Prostate gland (tissue), 2 donors: ENCODE measurements around the gene LRRC71. TPM values are rescaled to one million over a fixed set of nuclear protein-coding genes. Genes with fewer than 3 reads are reported as not detected.

Experiments
- DNase-seq: peaks from one replicate; pipeline ENCODE4 v3.0.0-alpha.2; 2019; ENCODE audit warnings: low spot score
- H3K27ac ChIP-seq, 2 donors: fragments of 200-600 bp; sonication (generic); 2 replicates each; pipeline ENCODE4 v1.5.1; 2017 to 2019
- H3K27me3 ChIP-seq: fragments of 200-600 bp; sonication (generic); replicated peaks from 2 replicates; pipeline ENCODE4 v1.5.1; 2019; ENCODE audit not compliant: insufficient read depth
- H3K36me3 ChIP-seq, 2 donors: fragments of 200-600 bp; sonication (generic); 1 replicate in 1 of 2; 2 replicates in 1 of 2; pipeline versions ENCODE4 v1.5.1 to v1.8.1; 2017 to 2019
- H3K4me1 ChIP-seq: fragments of 200-600 bp; sonication (generic); replicated peaks from 2 replicates; pipeline ENCODE4 v1.5.1; 2019
- H3K4me3 ChIP-seq, 2 donors: fragments of 200-600 bp; sonication (generic); 2 replicates each; pipeline ENCODE4 v1.5.1; 2017 to 2019
- H3K9me3 ChIP-seq: fragments of 200-600 bp; sonication (generic); 2 replicates; pipeline ENCODE4 v1.5.1; 2017
- POLR2A ChIP-seq: fragments of 450-650 bp; IDR thresholded peaks from one replicate; pipeline ENCODE4 v1.6.1; 2016; ENCODE audit warnings: antibody characterized with exemption, mild to moderate bottlenecking
- POLR2AphosphoS5 ChIP-seq: sonication (generic); formaldehyde crosslinking; IDR thresholded peaks from one replicate; pipeline ENCODE4 v1.6.1; 2017; ENCODE audit warnings: antibody characterized with exemption
- WGBS: methylation state at CpG from one replicate; pipeline ENCODE4 v1.1.5; 2018; 5-methylcytosine and 5-hydroxymethylcytosine counted together
- intact Hi-C: fragments of 100-400 bp; cut with DNase I; formaldehyde crosslinking; loops from one replicate; pipeline ENCODE4 v1.14.2; 2022
- total RNA-seq, 2 donors: library from RNA; depleted of rRNA; stranded (reverse); fragments of >200 nt; gene quantifications; one replicate each; pipeline ENCODE4 v1.1.0, GENCODE V29; 2016
- TF ChIP-seq, protein P1 (sequence below), 4 experiments: fragments of 200-600 bp in 2 of 4; fragments of 450-650 bp in 2 of 4; sonication (generic) in 2 of 4; IDR thresholded peaks; 1 replicate in 3 of 4; 2 replicates in 1 of 4; pipeline ENCODE4 v1.5.1; 2016 to 2019; ENCODE audit warnings: antibody characterized with exemption in 4 of 4, mild to moderate bottlenecking in 2 of 4, moderate library complexity in 2 of 4

The LRRC71 gene
- total RNA-seq, 2 donors from 2014 or later = 3.7 TPM; not detected in 1

DNA sequence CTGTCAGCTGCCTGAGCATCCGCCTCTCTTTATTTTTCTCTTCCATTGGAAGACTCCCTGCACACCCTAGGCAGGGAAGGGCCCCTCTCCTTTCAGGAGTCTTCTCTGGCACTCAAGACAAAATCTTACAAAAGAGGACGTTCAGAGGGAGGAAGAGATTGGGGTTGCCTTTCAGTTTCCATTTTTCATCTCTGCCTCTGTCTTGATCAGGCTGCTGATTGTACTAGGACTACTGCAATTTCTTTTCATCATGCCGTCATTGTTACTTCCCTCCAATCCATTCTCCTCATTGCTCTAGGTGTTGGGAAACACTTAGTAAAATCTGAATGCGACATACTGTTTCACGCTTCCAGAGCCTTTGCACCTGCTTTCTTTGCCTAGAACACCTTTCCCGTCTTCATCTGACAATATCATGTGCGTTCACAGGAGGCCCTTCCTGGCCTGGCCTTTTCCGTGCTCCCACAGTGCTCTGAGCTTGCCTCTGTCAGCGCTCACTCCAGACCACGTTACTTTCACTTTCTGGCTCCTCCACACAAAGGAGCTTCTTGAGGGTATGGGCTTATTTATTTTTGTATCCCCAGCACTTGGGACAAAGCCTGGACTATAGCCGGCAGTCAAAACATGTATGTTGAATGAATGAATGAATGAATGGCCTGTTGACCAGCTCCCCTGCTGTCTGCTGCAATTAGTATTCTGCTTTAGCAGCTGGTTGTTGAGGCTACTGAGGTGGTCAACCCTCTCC, 10.9 kb downstream of the LRRC71 start:
- WGBS = 55% methylated on average over 11 of the region's 11 CpGs
- Histone ChIP-seq H3K36me3 (no peaks in the 10 kb centered on the region), H3K9me3 (no peaks in the 10 kb centered on the region), H3K27me3 (peaks cover 9% of the 10 kb centered on the region), H3K4me3 (no peak overlapping the region), H3K27ac (no peak overlapping the region), H3K4me1 (no peaks in the 10 kb centered on the region)
- DNase-seq = no peak
- intact Hi-C loops = no loop called here
- TF ChIP-seq, protein P1, sequence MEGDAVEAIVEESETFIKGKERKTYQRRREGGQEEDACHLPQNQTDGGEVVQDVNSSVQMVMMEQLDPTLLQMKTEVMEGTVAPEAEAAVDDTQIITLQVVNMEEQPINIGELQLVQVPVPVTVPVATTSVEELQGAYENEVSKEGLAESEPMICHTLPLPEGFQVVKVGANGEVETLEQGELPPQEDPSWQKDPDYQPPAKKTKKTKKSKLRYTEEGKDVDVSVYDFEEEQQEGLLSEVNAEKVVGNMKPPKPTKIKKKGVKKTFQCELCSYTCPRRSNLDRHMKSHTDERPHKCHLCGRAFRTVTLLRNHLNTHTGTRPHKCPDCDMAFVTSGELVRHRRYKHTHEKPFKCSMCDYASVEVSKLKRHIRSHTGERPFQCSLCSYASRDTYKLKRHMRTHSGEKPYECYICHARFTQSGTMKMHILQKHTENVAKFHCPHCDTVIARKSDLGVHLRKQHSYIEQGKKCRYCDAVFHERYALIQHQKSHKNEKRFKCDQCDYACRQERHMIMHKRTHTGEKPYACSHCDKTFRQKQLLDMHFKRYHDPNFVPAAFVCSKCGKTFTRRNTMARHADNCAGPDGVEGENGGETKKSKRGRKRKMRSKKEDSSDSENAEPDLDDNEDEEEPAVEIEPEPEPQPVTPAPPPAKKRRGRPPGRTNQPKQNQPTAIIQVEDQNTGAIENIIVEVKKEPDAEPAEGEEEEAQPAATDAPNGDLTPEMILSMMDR (IDR thresholded peaks at IDR 0.05) = no peak
- TF ChIP-seq POLR2AphosphoS5 = no peak
- no peak for TF ChIP-seq POLR2A

DNA sequence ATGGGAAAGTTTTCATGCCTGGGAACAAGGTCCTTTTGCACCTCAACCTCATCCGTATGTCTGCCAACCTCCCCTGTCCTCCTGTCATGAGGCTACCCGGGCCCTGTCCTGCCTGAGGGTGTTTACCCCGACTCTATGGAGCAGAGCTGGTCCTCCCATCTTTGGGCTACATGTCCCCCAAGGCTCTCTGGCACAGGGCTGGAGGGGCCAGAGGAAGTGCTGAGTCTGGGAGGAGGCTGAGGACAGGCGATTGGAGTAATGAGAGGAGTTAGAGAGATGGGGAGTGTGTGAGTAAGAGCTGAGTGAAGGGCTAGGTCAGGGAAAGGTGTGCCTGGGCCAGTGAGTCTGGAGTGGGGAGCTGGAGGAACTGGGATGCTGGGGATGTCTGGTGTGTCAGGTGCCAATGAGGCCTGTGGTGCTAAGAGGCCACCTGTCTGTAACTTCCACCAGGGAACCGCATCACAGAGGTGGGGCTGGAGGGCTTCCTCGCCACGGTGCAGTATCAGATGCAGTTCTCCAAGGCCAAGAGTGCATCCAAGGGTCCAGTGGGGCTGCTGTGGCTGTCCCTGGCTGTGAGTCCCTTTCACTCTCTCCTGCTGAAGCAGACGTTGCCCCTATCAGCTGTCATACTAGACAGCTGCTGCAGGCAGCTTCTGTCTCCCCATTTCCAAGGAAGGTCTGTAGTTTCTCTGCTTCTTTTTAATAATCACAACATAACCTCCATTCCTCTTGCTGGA, 11.7 kb downstream of the LRRC71 start:
- WGBS = 54% methylated on average over 8 of the region's 8 CpGs
- peaks cover 2% of the 10 kb centered on the region for H3K27me3 ChIP-seq
- TF ChIP-seq POLR2A = no peak
- TF ChIP-seq, protein P1 (IDR thresholded peaks at IDR 0.05) = no peak
- no peak for TF ChIP-seq POLR2AphosphoS5
- no peaks in the 10 kb centered on the region for H3K9me3 ChIP-seq
- no peak for DNase-seq
- no peaks in the 10 kb centered on the region for H3K36me3 ChIP-seq
- H3K27ac ChIP-seq = no peak overlapping the region
- no peak overlapping the region for H3K4me3 ChIP-seq
- H3K4me1 ChIP-seq = no peaks in the 10 kb centered on the region
- intact Hi-C loops = no loop called here

DNA sequence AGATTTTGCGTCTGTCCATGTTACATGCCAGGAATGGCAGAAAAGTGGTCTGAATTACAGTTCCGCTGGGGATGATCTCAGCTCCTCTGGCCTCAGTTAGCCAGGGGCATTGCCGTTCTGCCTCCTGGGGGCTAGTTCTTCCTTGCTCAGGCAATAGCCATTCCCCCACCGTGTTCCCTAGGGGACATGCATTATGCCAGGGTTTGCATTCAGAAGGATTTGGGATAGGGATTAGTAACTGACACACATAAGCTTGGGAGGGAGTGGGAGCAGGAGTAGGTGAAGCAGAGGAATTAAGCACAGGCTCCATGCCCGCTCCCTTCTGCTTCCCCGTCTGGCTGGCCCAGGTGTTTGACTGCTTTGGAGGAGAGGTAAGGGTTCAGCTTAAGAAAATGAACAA, 12.7 kb downstream of the LRRC71 start:
- Histone ChIP-seq H3K4me3 (no peak overlapping the region), H3K27me3 (no peaks in the 10 kb centered on the region), H3K9me3 (no peaks in the 10 kb centered on the region), H3K27ac (no peak overlapping the region), H3K36me3 (no peaks in the 10 kb centered on the region), H3K4me1 (no peaks in the 10 kb centered on the region)
- TF ChIP-seq, protein P1 (IDR thresholded peaks at IDR 0.05) = no peak
- TF ChIP-seq POLR2A (no peak), POLR2AphosphoS5 (no peak)
- no peak for DNase-seq
- intact Hi-C loops = no loop called here
- WGBS = 76% methylated on average over 6 of the region's 6 CpGs

DNA sequence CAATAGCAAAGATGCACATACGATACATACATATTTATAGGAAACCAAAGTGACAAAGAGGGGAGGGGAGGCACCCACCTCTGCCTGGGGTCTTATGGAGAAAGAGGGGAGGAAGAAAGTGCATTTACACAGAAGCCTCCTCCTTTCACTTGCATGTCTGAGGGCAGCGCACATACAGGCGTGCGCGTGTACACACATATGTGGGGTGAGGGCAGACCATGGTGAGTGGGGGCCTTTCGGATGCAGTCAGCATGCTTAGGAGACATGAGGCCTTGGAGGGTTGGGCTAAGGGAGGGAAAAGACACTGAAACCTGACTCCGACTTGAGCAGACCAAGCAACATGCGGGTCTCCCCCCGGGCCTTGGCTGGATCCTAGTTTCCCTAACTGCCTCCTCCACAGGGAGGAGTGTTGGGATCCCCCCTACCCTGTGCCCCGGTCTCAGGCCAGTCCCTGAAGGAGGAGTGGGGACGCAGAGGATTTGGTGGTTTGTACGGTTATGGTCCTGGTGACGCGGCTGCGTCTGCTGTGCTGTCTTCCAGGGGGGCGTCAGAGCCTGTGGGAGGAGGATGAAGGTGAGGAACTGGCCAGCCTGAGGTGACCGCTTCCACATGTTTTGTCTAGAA, 15.2 kb downstream of the LRRC71 start:
- Histone ChIP-seq H3K36me3 (no peaks in the 10 kb centered on the region), H3K4me1 (no peaks in the 10 kb centered on the region), H3K27me3 (no peaks in the 10 kb centered on the region), H3K4me3 (no peak overlapping the region), H3K9me3 (no peaks in the 10 kb centered on the region), H3K27ac (no peak overlapping the region)
- intact Hi-C loops = no loop called here
- 74% methylated on average over 17 of the region's 17 CpGs for WGBS
- no peak for DNase-seq
- no peak for TF ChIP-seq POLR2A
- TF ChIP-seq, protein P1 (IDR thresholded peaks at IDR 0.05) = no peak
